ENCODE data around the gene ZNF22.

- TF ChIP-seq SMC3 (IDR thresholded peaks at IDR 0.05; ENCODE audit: low read depth, low read length), result no peak
- TF ChIP-seq POLR2A (IDR thresholded peaks at IDR 0.05; ENCODE audit: low read depth, low read length), result no peak
- peak; percentile 17; the same call in 1 of the 2 replicates for TF ChIP-seq CTCF (conservative IDR thresholded peaks at IDR 0.05; ENCODE audit: low read depth, low read length)
- TF ChIP-seq FOS (IDR thresholded peaks at IDR 0.05; ENCODE audit: low read depth, low read length), result no peak
- TF ChIP-seq RFX5 (IDR thresholded peaks at IDR 0.05; ENCODE audit: low read depth, low read length), result no peak
- TF ChIP-seq MXI1 (IDR thresholded peaks at IDR 0.05; ENCODE audit: borderline replicate concordance, low read depth, low read length), result no peak
- no peak for TF ChIP-seq CEBPB (IDR thresholded peaks at IDR 0.05; ENCODE audit: low read depth, low read length)
- TF ChIP-seq ELK1 (IDR thresholded peaks at IDR 0.05; ENCODE audit: borderline replicate concordance, low read depth, low read length), result no peak
- TF ChIP-seq RCOR1 (IDR thresholded peaks at IDR 0.05; ENCODE audit: insufficient replicate concordance, low read length), result no peak
These were observed 33.8 kb upstream of the ZNF22 start for GRCh38 chr10:44966816-44967509.

All from IMR-90 (cell line).